T-helper 22 cell (primary cell): ENCODE results near the gene LDLRAD4.

Experiments
- DNase-seq: peaks from one replicate; pipeline ENCODE4 v3.0.0-alpha.2; 2020; ENCODE audit warnings: low read depth

Gene LDLRAD4

GRCh38 chr18:13265911-13266217 is 47.3 kb downstream of the LDLRAD4 start:
- no peak for DNase-seq

GRCh38 chr18:13266218-13267100 is 47.9 kb downstream of the LDLRAD4 start:
- DNase-seq, result no peak

- no peak for DNase-seq
These were observed 48.9 kb downstream of the LDLRAD4 start for GRCh38 chr18:13267431-13267873.

- DNase-seq, result no peak
These were observed 49.8 kb downstream of the LDLRAD4 start for GRCh38 chr18:13268158-13269012.

GRCh38 chr18:13269013-13269280 is 50.4 kb downstream of the LDLRAD4 start:
- DNase-seq, result no peak

GRCh38 chr18:13269521-13270011 is 51.0 kb downstream of the LDLRAD4 start:
- no peak for DNase-seq

- DNase-seq, result no peak
These were observed 51.8 kb downstream of the LDLRAD4 start for GRCh38 chr18:13270279-13270855.

- no peak for DNase-seq
These were observed 52.8 kb downstream of the LDLRAD4 start for GRCh38 chr18:13271302-13271911.

- no peak for DNase-seq
These were observed 53.9 kb downstream of the LDLRAD4 start for GRCh38 chr18:13272416-13272815.

- DNase-seq, result peak; percentile 15
These were observed 55.2 kb downstream of the LDLRAD4 start for GRCh38 chr18:13273800-13274199.

- no peak for DNase-seq
These were observed 56.5 kb downstream of the LDLRAD4 start for GRCh38 chr18:13275075-13275474.

- DNase-seq, result peak; percentile 23
These were observed 58.3 kb downstream of the LDLRAD4 start for GRCh38 chr18:13276530-13277520.

GRCh38 chr18:13278062-13278630 is 59.6 kb downstream of the LDLRAD4 start:
- no peak for DNase-seq

GRCh38 chr18:13279181-13280069 is 60.9 kb downstream of the LDLRAD4 start:
- no peak for DNase-seq

GRCh38 chr18:13280070-13280795 is 61.7 kb downstream of the LDLRAD4 start:
- no peak for DNase-seq

GRCh38 chr18:13281406-13281805 is 62.8 kb downstream of the LDLRAD4 start:
- no peak for DNase-seq

- no peak for DNase-seq
These were observed 65.2 kb downstream of the LDLRAD4 start for GRCh38 chr18:13283746-13284145.

GRCh38 chr18:13284330-13285027 is 65.9 kb downstream of the LDLRAD4 start:
- no peak for DNase-seq
